SK-N-SH treated with all-trans-retinoic acid at 6 μM for 48 hours (cell line): ENCODE data around the gene PNMT.

Experiments used
- ATAC-seq: fragments of 200-7000 bp; cut with Tn5 transposase; 3 replicates; pipeline ENCODE4 v1.9.1; 2020; ENCODE audit warnings: mild to moderate bottlenecking, moderate library complexity
- PPARA ChIP-seq: fragments of 250-450 bp; sonication (Bioruptor Pico); IDR thresholded peaks from 2 replicates; pipeline ENCODE4 v1.5.0; 2020; ENCODE audit warnings: mild to moderate bottlenecking, borderline replicate concordance
- ZNF70 ChIP-seq: fragments of 450-650 bp; formaldehyde crosslinking; IDR thresholded peaks from 2 replicates; pipeline ENCODE4 v1.5.0; 2020; ENCODE audit warnings: mild to moderate bottlenecking, moderate library complexity

Gene PNMT

DNA sequence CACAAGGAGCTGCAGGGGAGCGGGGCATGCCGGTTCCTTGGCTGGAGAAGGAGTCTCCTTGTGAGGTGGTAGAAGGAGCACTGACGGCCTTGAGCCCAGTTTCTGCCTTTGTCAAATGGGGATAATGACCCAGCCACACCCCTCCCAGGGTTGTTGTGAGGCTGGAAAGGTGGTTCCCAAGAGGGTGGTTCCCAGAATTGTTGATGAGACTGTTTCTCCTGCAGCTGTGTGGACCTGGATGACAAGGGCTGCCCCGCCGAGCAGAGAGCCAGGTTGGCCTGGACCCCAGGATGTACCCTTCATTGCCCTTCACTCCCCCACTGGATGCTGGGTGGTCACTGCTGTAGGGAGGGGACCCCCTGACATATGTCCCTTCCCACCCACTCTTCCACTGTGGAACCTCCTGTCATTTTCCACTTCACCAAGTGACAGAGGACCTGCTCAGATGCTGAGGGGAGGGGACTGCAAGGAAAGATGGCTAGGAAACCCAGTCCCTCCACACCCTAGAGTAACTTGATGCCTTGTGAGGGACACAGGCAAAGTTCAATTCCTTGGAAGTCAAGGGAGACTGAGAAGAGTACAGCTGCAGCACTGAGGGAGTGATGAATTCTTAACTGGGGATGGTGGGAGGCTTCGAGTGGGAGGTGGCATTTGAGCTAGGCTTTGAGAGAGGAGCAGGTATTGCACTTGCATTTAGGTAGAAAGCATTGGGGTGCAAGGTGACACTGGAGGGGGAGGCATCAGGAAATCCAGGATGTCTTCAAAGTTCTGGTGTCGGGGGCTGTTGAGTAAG lies 51.5 kb downstream of the PNMT start:
- ATAC-seq = no peak
- no peak for TF ChIP-seq PPARA (CRISPR knock-in tag)
- no peak for TF ChIP-seq ZNF70 (CRISPR knock-in tag)
